H9 (cell line): ENCODE results near the gene OTOL1. TPM values are rescaled to one million over a fixed set of nuclear protein-coding genes. Genes with fewer than 3 reads are reported as not detected.

Source experiments
- DNase-seq: peaks from one replicate; pipeline ENCODE4 v3.0.0-alpha.2; 2017
- H2AFZ ChIP-seq: one replicate; pipeline ENCODE4 v1.6.1; 2013; ENCODE audit warnings: mild to moderate bottlenecking, low read length, control low read depth, moderate library complexity
- H2AK5ac ChIP-seq: 2 replicates; pipeline ENCODE4 v1.6.1; 2013; ENCODE audit warnings: low read length, control low read depth, mixed read lengths; ENCODE audit not compliant: insufficient read length
- H2BK120ac ChIP-seq: one replicate; pipeline ENCODE4 v1.6.1; 2013; ENCODE audit warnings: low read depth, mild to moderate bottlenecking, low read length, control low read depth, inconsistent platforms; ENCODE audit not compliant: poor library complexity, severe bottlenecking
- H2BK12ac ChIP-seq: 2 replicates; pipeline ENCODE4 v1.6.1; 2013; ENCODE audit warnings: low read length, control low read depth, mixed read lengths, low read depth; ENCODE audit not compliant: insufficient read length
- H2BK15ac ChIP-seq: 2 replicates; pipeline ENCODE4 v1.6.1; 2013; ENCODE audit warnings: low read depth, low read length, control low read depth
- H2BK20ac ChIP-seq: one replicate; pipeline ENCODE4 v1.6.1; 2013; ENCODE audit warnings: low read depth, mild to moderate bottlenecking, low read length, control low read depth, inconsistent platforms; ENCODE audit not compliant: poor library complexity, severe bottlenecking
- H2BK5ac ChIP-seq: 2 replicates; pipeline ENCODE4 v1.6.1; 2013; ENCODE audit warnings: low read length, control low read depth, mixed read lengths; ENCODE audit not compliant: insufficient read length
- H3K14ac ChIP-seq: 2 replicates; pipeline ENCODE4 v1.6.1; 2013; ENCODE audit warnings: low read length, control low read depth; ENCODE audit not compliant: insufficient read depth
- H3K18ac ChIP-seq: 2 replicates; pipeline ENCODE4 v1.6.1; 2013; ENCODE audit warnings: low read depth, mild to moderate bottlenecking, mixed read lengths, low read length, control low read depth; ENCODE audit not compliant: insufficient read length
- H3K23ac ChIP-seq: 2 replicates; pipeline ENCODE4 v1.6.1; 2013; ENCODE audit warnings: low read length, control low read depth, mixed read lengths, low read depth; ENCODE audit not compliant: insufficient read length
- H3K23me2 ChIP-seq: 2 replicates; pipeline ENCODE4 v1.6.1; 2013; ENCODE audit warnings: low read depth, mild to moderate bottlenecking, mixed read lengths, low read length, control low read depth; ENCODE audit not compliant: insufficient read length, poor library complexity, severe bottlenecking
- H3K27ac ChIP-seq: 2 replicates; pipeline ENCODE4 v1.5.1; 2013; ENCODE audit warnings: low read length, control low read depth, mixed read lengths, low read depth; ENCODE audit not compliant: insufficient read length
- H3K27me3 ChIP-seq: 2 replicates; pipeline ENCODE4 v1.6.1; 2013; ENCODE audit warnings: low read length, control low read depth, inconsistent platforms; ENCODE audit not compliant: insufficient read depth
- H3K4ac ChIP-seq: 2 replicates; pipeline ENCODE4 v1.6.1; 2013; ENCODE audit warnings: low read depth, mild to moderate bottlenecking, control low read depth, inconsistent platforms, low read length, moderate library complexity
- H3K4me1 ChIP-seq: 2 replicates; pipeline ENCODE4 v1.6.1; 2013; ENCODE audit warnings: low read length, control low read depth, inconsistent platforms; ENCODE audit not compliant: insufficient read depth
- H3K4me2 ChIP-seq: 2 replicates; pipeline ENCODE4 v1.6.1; 2013; ENCODE audit warnings: low read length, control low read depth, mixed read lengths; ENCODE audit not compliant: insufficient read length, insufficient read depth
- H3K56ac ChIP-seq: 2 replicates; pipeline ENCODE4 v1.6.1; 2013; ENCODE audit warnings: low read depth, mild to moderate bottlenecking, mixed read lengths, low read length, control low read depth; ENCODE audit not compliant: insufficient read length
- H3K79me1 ChIP-seq: 2 replicates; pipeline ENCODE4 v1.6.1; 2013; ENCODE audit warnings: low read depth, mild to moderate bottlenecking, moderate library complexity, low read length, control low read depth, inconsistent platforms; ENCODE audit not compliant: insufficient read depth, poor library complexity, severe bottlenecking
- H3K79me2 ChIP-seq: 2 replicates; pipeline ENCODE4 v1.6.1; 2013; ENCODE audit warnings: low read length, control low read depth, inconsistent platforms; ENCODE audit not compliant: insufficient read depth
- H3K9ac ChIP-seq: 2 replicates; pipeline ENCODE4 v1.6.1; 2013; ENCODE audit warnings: low read length, control low read depth, mixed read lengths; ENCODE audit not compliant: insufficient read length; ENCODE audit errors: extremely low read depth
- H3K9me3 ChIP-seq: one replicate; pipeline ENCODE4 v1.6.1; 2013; ENCODE audit warnings: low read depth, low read length, inconsistent platforms; ENCODE audit not compliant: control insufficient read depth
- H3T11ph ChIP-seq: one replicate; pipeline ENCODE4 v1.6.1; 2013; ENCODE audit warnings: mild to moderate bottlenecking, low read length, control low read depth, inconsistent platforms
- H4K20me1 ChIP-seq: one replicate; pipeline ENCODE4 v1.6.1; 2013; ENCODE audit not compliant: control insufficient read depth, insufficient read length, insufficient read depth
- H4K5ac ChIP-seq: 2 replicates; pipeline ENCODE4 v1.6.1; 2013; ENCODE audit warnings: low read depth, mild to moderate bottlenecking, mixed read lengths, low read length, control low read depth; ENCODE audit not compliant: insufficient read length
- H4K8ac ChIP-seq: replicated peaks from 2 replicates; pipeline ENCODE4 v1.6.1; 2013; ENCODE audit warnings: low read length, control low read depth, mixed read lengths, low read depth; ENCODE audit not compliant: insufficient read length
- H4K91ac ChIP-seq: 2 replicates; pipeline ENCODE4 v1.6.1; 2013; ENCODE audit warnings: low read depth, mild to moderate bottlenecking, moderate library complexity, mixed read lengths, low read length, control low read depth; ENCODE audit not compliant: insufficient read length
- H3K27ac Mint-ChIP-seq, 3 experiments: 2 replicates in 2 of 3; 3 replicates in 1 of 3; pipeline ENCODE4 v1.8.0; 2020 to 2021; ENCODE audit warnings: mixed read lengths in 3 of 3, mild to moderate bottlenecking in 1 of 3, moderate library complexity in 1 of 3
- H3K27me3 Mint-ChIP-seq: 2 replicates; pipeline ENCODE4 v1.8.0; 2021; ENCODE audit warnings: low read depth, mild to moderate bottlenecking, moderate library complexity, mixed read lengths
- H3K36me3 Mint-ChIP-seq, 3 experiments: 2 replicates in 2 of 3; 3 replicates in 1 of 3; pipeline ENCODE4 v1.8.0; 2020 to 2021; ENCODE audit warnings: low read depth in 3 of 3, mixed read lengths in 3 of 3; ENCODE audit not compliant: insufficient read depth in 1 of 3
- H3K4me1 Mint-ChIP-seq, 2 experiments: 2 replicates each; pipeline ENCODE4 v1.8.0; 2020; ENCODE audit warnings: mixed read lengths in 2 of 2
- H3K4me3 Mint-ChIP-seq, 2 experiments: 2 replicates in 1 of 2; 3 replicates in 1 of 2; pipeline ENCODE4 v1.8.0; 2020 to 2021; ENCODE audit warnings: mild to moderate bottlenecking in 2 of 2, mixed read lengths in 2 of 2, moderate library complexity in 1 of 2
- H3K9me3 Mint-ChIP-seq, 2 experiments: 2 replicates in 1 of 2; 3 replicates in 1 of 2; pipeline ENCODE4 v1.8.0; 2020; ENCODE audit warnings: mild to moderate bottlenecking in 2 of 2, mixed read lengths in 2 of 2, moderate library complexity in 1 of 2
- WGBS: extraction: QIAGEN DNeasy Blood & Tissue Kit; methylation state at CpG from one replicate; pipeline ENCODE4 v1.1.7; 2013; ENCODE audit warnings: missing lambda C conversion rate, low lambda C conversion rate, mixed read lengths; ENCODE audit not compliant: insufficient read length; ENCODE audit errors: extremely low coverage; 5-methylcytosine and 5-hydroxymethylcytosine counted together
- total RNA-seq: library from RNA; stranded (reverse); gene quantifications from 2 replicates; pipeline ENCODE4 v1.2.1, GENCODE V29; 2021
- TF ChIP-seq, protein P1 (sequence below): fragments of 200-600 bp; sonication (generic); conservative IDR thresholded peaks from 3 replicates; pipeline ENCODE4 v1.8.0; 2021; ENCODE audit warnings: antibody characterized with exemption, mild to moderate bottlenecking

OTOL1 gene
- total RNA-seq, 1 experiment from 2014 or later: not detected

DNA sequence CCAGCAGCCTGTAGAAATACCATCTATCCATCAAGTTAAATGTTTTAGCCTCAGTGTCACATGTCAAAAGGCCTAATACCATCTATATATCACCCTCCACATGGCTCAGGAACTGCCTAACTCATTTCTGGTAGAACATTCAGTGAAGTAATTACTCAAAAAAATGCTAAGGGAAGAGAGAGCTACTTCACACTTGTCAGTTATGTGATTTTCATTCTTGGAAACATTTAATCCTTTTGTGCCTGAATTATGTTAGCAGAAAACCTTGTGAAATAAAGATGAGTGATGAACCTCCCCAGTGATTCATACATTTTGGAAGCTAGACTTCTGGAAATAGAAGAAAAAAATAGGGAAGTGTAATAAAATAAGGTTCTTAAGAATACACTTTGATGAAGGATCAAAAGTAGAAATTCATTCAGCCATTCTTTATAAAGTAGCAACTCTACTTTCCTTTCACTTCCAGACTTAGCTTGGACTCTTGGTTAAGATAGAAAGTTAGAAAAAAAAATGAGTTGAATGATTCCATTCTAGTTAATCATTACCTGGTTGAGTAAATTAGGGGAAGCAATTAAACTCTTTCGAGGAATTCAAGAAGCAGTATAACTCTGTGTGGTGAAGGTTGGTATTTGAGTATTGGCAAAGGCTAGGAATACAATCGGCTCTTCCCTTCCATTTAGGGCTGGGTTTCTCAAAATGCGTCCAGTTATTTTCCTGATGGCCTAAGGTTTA is 3.6 kb downstream of the OTOL1 start:
- H3K56ac ChIP-seq: no peak overlapping the region
- H3K79me1 ChIP-seq: no peaks in the 10 kb centered on the region
- H3K27me3 ChIP-seq: no peaks in the 10 kb centered on the region
- no peaks in the 10 kb centered on the region for H3K23me2 ChIP-seq
- no peak overlapping the region for H3K4ac ChIP-seq
- H2AFZ ChIP-seq: no peak overlapping the region
- no peak overlapping the region for H3K14ac ChIP-seq
- H2BK12ac ChIP-seq: no peak overlapping the region
- no peaks in the 10 kb centered on the region for H3K79me2 ChIP-seq
- H2AK5ac ChIP-seq: no peak overlapping the region
- peaks cover 0 to 4% (median 0%) of the 10 kb centered on the region in 3 experiments; a peak in 3 of 7 replicates for H3K36me3 Mint-ChIP-seq
- no peak overlapping the region for H2BK20ac ChIP-seq
- H3K4me2 ChIP-seq: no peak overlapping the region
- H3K9me3 Mint-ChIP-seq: peaks cover 2 to 4% of the 10 kb centered on the region in 2 experiments; a peak in 3 of 5 replicates
- no peak overlapping the region for H3T11ph ChIP-seq
- H3K27ac ChIP-seq: no peak overlapping the region
- no peak overlapping the region for H3K23ac ChIP-seq
- peaks cover 9 to 10% of the 10 kb centered on the region in 2 experiments for H3K4me1 Mint-ChIP-seq
- H3K9me3 ChIP-seq: no peaks in the 10 kb centered on the region
- H4K20me1 ChIP-seq: no peaks in the 10 kb centered on the region
- no peak overlapping the region for H4K8ac ChIP-seq
- H2BK15ac ChIP-seq: no peak overlapping the region
- H3K9ac ChIP-seq: no peak overlapping the region
- H3K4me1 ChIP-seq: no peaks in the 10 kb centered on the region
- no peak overlapping the region for H2BK120ac ChIP-seq
- no peak overlapping the region for H3K18ac ChIP-seq
- WGBS: no CpG with 5 or more reads among the region's 3 CpGs
- H3K27me3 Mint-ChIP-seq: no peaks in the 10 kb centered on the region
- no peak overlapping the region for H3K4me3 Mint-ChIP-seq
- H2BK5ac ChIP-seq: no peak overlapping the region
- H4K91ac ChIP-seq: no peak overlapping the region
- no peak overlapping the region for H4K5ac ChIP-seq
- no peak for DNase-seq
- TF ChIP-seq, protein P1, sequence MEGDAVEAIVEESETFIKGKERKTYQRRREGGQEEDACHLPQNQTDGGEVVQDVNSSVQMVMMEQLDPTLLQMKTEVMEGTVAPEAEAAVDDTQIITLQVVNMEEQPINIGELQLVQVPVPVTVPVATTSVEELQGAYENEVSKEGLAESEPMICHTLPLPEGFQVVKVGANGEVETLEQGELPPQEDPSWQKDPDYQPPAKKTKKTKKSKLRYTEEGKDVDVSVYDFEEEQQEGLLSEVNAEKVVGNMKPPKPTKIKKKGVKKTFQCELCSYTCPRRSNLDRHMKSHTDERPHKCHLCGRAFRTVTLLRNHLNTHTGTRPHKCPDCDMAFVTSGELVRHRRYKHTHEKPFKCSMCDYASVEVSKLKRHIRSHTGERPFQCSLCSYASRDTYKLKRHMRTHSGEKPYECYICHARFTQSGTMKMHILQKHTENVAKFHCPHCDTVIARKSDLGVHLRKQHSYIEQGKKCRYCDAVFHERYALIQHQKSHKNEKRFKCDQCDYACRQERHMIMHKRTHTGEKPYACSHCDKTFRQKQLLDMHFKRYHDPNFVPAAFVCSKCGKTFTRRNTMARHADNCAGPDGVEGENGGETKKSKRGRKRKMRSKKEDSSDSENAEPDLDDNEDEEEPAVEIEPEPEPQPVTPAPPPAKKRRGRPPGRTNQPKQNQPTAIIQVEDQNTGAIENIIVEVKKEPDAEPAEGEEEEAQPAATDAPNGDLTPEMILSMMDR: no peak
- peak overlapping the region in 1 of 3 experiments; percentile 43; a peak in 2 of 7 replicates for H3K27ac Mint-ChIP-seq
